ENCODE results near the gene IQGAP3.

The IQGAP3 gene

DNA sequence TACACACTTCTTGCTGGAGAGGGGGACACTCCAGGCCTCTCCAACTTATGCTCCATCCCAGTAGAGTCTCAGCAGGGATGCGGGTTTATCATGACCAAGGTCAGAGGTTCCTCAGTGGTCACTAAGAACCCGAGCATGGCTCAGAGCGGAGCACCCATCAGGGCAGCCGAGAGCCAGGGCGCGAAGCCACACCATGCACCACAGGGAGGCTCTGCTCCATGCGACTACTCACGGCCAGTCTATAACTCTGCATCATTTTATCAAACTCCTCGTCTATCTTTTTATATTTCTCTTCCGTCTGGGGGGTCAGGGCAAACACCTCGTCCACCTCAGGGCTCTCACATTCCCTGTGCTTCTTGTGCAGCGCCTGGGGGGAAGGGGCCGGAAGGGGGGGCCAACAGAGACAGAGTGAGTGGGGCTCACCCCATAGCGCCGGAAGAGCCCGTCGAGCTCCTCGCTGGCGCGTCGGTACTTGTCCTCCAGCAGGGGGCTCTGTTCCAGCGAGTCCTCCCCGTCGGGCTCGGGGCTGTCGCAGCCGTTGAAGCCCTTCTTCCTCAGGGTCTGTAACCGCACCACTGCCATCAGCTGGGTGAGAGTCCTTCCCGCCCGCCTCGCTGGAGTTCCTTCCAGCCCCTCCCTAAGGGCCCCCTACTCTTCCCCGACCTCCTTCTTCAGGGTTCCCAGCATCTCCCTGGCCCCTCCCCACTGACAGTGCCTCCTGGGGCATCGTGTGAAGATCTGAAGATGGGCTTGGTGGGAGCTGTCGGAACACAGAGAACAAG, 91.8 kb downstream of the IQGAP3 start:
- Histone ChIP-seq H3K4me2 (peak overlapping the region; percentile 4; the same call in 1 of the 2 replicates), H3K79me2 (ENCODE audit: insufficient read depth, low read depth) (peaks cover 36% of the 10 kb centered on the region), H3K9ac (no peak overlapping the region), H3K36me3 (ENCODE audit: insufficient read depth) (peaks cover 56% of the 10 kb centered on the region; the same call in 1 of the 2 replicates), H3K4me1 (ENCODE audit: low read depth, poor library complexity, severe bottlenecking) (peaks cover 54% of the 10 kb centered on the region), H4K20me1 (ENCODE audit: insufficient read depth) (peaks cover 18% of the 10 kb centered on the region; the same call in 1 of the 2 replicates), H3K4me3 (IDR thresholded peaks at IDR 0.05; ENCODE audit: insufficient read depth, low read depth, low read length) (no peak overlapping the region), H3K27me3 (ENCODE audit: insufficient read depth, low read depth) (no peaks in the 10 kb centered on the region), H2AFZ (ENCODE audit: low read depth) (no peak overlapping the region), H3K27ac (peak overlapping the region; percentile 15)
- TF ChIP-seq, protein P1, sequence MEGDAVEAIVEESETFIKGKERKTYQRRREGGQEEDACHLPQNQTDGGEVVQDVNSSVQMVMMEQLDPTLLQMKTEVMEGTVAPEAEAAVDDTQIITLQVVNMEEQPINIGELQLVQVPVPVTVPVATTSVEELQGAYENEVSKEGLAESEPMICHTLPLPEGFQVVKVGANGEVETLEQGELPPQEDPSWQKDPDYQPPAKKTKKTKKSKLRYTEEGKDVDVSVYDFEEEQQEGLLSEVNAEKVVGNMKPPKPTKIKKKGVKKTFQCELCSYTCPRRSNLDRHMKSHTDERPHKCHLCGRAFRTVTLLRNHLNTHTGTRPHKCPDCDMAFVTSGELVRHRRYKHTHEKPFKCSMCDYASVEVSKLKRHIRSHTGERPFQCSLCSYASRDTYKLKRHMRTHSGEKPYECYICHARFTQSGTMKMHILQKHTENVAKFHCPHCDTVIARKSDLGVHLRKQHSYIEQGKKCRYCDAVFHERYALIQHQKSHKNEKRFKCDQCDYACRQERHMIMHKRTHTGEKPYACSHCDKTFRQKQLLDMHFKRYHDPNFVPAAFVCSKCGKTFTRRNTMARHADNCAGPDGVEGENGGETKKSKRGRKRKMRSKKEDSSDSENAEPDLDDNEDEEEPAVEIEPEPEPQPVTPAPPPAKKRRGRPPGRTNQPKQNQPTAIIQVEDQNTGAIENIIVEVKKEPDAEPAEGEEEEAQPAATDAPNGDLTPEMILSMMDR (conservative IDR thresholded peaks at IDR 0.05; ENCODE audit: low read depth, low read length): peak; percentile 81

DNA sequence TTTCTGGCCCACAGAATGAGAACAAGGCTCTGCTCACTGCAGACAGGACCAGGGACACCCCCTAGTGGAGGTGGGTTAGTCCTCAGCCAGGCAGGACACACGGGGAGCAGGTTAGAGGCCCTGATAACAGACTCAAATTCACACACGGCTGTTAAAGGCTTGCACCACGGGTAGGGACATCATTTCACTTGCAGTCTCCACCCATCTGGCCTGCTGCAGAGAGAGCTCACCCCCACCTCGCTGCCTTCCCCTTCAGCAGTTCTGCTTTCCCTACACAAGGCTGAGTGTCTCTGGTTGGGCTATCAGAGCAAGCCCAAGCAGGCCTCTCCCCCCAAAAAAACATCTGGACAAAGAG, 92.4 kb downstream of the IQGAP3 start:
- peaks cover 60% of the 10 kb centered on the region; the same call in 1 of the 2 replicates for H3K36me3 ChIP-seq (ENCODE audit: insufficient read depth)

DNA sequence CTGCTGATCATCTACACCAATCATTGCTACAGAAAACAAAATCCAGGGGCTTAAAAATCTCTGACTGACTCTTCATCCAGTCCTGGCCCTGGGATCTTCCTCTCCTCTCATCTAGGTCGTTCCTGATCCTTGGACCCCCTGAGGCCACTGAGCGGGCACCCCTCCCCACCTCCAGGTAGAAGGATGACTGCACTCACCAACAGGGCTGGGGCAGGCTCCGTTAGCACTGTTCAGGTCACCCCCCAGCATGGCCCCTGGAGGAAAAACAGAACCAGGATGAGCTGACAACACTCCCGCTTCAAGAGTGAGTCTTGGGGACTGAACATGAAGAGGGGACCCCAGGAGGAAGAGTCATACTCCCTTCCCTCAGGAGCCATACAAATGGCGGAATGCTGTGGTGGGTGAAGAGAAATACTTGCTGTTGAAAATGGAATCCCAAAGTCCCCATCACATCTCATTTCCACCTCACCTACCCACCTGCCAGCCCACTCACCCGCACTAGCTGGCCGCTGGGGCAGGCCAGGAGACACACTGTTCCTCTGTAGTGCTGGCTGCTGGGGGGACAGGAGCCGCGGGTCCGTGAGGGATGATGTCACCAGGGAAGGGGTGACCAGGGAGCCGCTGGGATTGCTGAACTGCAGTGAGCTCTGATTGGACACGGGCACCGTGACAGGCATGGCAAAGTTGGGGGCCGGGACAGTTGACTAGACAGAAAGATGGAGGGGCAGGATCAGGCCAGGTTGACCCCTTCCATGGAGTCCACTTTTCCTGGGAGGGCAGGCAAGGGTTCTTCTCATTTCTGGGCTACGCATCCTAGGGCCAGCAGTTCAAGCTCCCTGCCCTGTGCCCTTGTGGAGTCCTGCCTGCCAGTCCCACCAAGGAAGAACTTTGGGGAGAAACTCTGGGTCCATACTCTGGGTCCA, 93.0 kb downstream of the IQGAP3 start:
- H2AFZ ChIP-seq (ENCODE audit: low read depth): no peak overlapping the region
- no peak overlapping the region for H3K4me2 ChIP-seq
- peaks cover 45% of the 10 kb centered on the region for H3K4me1 ChIP-seq (ENCODE audit: low read depth, poor library complexity, severe bottlenecking)
- no peak overlapping the region for H3K27ac ChIP-seq
- H3K4me3 ChIP-seq (IDR thresholded peaks at IDR 0.05; ENCODE audit: insufficient read depth, low read depth, low read length): no peak overlapping the region
- no peak overlapping the region for H3K9ac ChIP-seq
- peaks cover 24% of the 10 kb centered on the region for H3K79me2 ChIP-seq (ENCODE audit: insufficient read depth, low read depth)
- peaks cover 7% of the 10 kb centered on the region; the same call in 1 of the 2 replicates for H4K20me1 ChIP-seq (ENCODE audit: insufficient read depth)
- peaks cover 66% of the 10 kb centered on the region; the same call in 1 of the 2 replicates for H3K36me3 ChIP-seq (ENCODE audit: insufficient read depth)
- TF ChIP-seq, protein P1 (conservative IDR thresholded peaks at IDR 0.05; ENCODE audit: low read depth, low read length): no peak
- no peaks in the 10 kb centered on the region for H3K27me3 ChIP-seq (ENCODE audit: insufficient read depth, low read depth)

More for the DNA sequence above, 92.4 kb downstream of the IQGAP3 start:
- peaks cover 13% of the 10 kb centered on the region; the same call in 1 of the 2 replicates for H4K20me1 ChIP-seq (ENCODE audit: insufficient read depth)
- H3K27me3 ChIP-seq (ENCODE audit: insufficient read depth, low read depth): no peaks in the 10 kb centered on the region
- no peak overlapping the region for H2AFZ ChIP-seq (ENCODE audit: low read depth)
- H3K79me2 ChIP-seq (ENCODE audit: insufficient read depth, low read depth): peaks cover 30% of the 10 kb centered on the region
- H3K9ac ChIP-seq: no peak overlapping the region
- no peak overlapping the region for H3K4me3 ChIP-seq (IDR thresholded peaks at IDR 0.05; ENCODE audit: insufficient read depth, low read depth, low read length)
- TF ChIP-seq, protein P1 (conservative IDR thresholded peaks at IDR 0.05; ENCODE audit: low read depth, low read length): no peak
- H3K27ac ChIP-seq: 0 out of 2 replicates have a peak overlapping the region, but pooled peaks have one; percentile 4
- peaks cover 48% of the 10 kb centered on the region for H3K4me1 ChIP-seq (ENCODE audit: low read depth, poor library complexity, severe bottlenecking)
- no peak overlapping the region for H3K4me2 ChIP-seq

DNA sequence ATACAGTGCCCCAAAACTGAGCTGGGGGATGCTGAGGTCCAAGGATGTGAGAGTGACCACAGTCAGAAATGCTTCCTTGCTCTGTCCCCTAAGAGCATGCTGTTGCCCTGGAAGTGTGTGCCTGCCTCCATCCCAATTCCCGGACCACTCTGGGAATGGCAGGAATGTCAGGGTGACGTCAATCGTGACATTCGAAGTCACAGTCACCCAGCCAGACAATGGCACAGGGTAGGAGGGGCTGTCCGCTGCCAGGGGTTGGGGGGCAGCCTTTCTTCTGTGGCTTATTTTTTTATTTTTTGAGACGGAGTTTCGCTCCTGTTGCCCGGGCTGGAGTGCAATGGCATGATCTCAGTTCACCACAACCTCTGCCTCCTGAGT, 94.1 kb downstream of the IQGAP3 start:
- Histone ChIP-seq H2AFZ (ENCODE audit: low read depth) (no peak overlapping the region), H3K4me1 (ENCODE audit: low read depth, poor library complexity, severe bottlenecking) (peaks cover 37% of the 10 kb centered on the region), H3K27ac (no peak overlapping the region), H3K36me3 (ENCODE audit: insufficient read depth) (peaks cover 72% of the 10 kb centered on the region; the same call in 1 of the 2 replicates), H3K4me2 (no peak overlapping the region), H3K9ac (no peak overlapping the region), H3K4me3 (IDR thresholded peaks at IDR 0.05; ENCODE audit: insufficient read depth, low read depth, low read length) (no peak overlapping the region), H4K20me1 (ENCODE audit: insufficient read depth) (no peaks in the 10 kb centered on the region), H3K27me3 (ENCODE audit: insufficient read depth, low read depth) (no peaks in the 10 kb centered on the region), H3K79me2 (ENCODE audit: insufficient read depth, low read depth) (peaks cover 12% of the 10 kb centered on the region; the same call in 1 of the 2 replicates)
- TF ChIP-seq, protein P1 (conservative IDR thresholded peaks at IDR 0.05; ENCODE audit: low read depth, low read length): no peak

Measured in KMS-11 (cell line).